Measurements from ENCODE around the gene PSMC4.

Gene PSMC4

DNA sequence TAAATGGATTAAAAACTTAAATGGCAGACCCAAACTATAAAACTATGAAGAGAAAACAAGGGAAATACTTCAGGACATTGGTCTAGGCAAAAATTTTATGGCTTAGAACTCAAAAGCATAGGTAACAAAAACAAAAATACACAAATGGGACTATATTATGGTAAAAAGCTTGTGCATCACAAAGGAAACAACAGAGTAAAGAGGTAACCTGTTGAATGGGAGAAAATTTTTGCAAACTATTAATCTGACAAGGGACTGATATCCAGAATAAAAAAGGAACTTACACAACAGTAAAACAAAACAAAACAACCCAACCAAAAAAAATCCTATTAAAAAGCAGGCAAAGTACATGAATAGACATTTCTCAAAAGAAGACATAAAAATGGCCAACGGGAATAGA lies 16.6 kb downstream of the PSMC4 start:
- H4K20me1 ChIP-seq (ENCODE audit: insufficient read depth, low read length, poor library complexity, severe bottlenecking), result no peaks in the 10 kb centered on the region
- H3K4me3 ChIP-seq (ENCODE audit: low read length, poor library complexity, severe bottlenecking), result no peak overlapping the region
- no peak for TF ChIP-seq EZH2phosphoT487 (IDR thresholded peaks at IDR 0.05; ENCODE audit: borderline replicate concordance)
- TF ChIP-seq, protein P1, sequence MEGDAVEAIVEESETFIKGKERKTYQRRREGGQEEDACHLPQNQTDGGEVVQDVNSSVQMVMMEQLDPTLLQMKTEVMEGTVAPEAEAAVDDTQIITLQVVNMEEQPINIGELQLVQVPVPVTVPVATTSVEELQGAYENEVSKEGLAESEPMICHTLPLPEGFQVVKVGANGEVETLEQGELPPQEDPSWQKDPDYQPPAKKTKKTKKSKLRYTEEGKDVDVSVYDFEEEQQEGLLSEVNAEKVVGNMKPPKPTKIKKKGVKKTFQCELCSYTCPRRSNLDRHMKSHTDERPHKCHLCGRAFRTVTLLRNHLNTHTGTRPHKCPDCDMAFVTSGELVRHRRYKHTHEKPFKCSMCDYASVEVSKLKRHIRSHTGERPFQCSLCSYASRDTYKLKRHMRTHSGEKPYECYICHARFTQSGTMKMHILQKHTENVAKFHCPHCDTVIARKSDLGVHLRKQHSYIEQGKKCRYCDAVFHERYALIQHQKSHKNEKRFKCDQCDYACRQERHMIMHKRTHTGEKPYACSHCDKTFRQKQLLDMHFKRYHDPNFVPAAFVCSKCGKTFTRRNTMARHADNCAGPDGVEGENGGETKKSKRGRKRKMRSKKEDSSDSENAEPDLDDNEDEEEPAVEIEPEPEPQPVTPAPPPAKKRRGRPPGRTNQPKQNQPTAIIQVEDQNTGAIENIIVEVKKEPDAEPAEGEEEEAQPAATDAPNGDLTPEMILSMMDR (conservative IDR thresholded peaks at IDR 0.05; ENCODE audit: low read length), result no peak
- peaks cover 16% of the 10 kb centered on the region for H3K9me3 ChIP-seq (ENCODE audit: insufficient read depth, low read depth, low read length)
- no peaks in the 10 kb centered on the region; the same call in 1 of the 2 replicates for H3K79me2 ChIP-seq (ENCODE audit: insufficient read depth, low read length)
- no peaks in the 10 kb centered on the region for H3F3A ChIP-seq (ENCODE audit: low read depth)
- no peak overlapping the region for H3K4me2 ChIP-seq (ENCODE audit: low read depth, low read length, poor library complexity, severe bottlenecking)
- H3K9me2 ChIP-seq (replicated peaks; ENCODE audit: low read depth, low read length), result no peaks in the 10 kb centered on the region
- H3K4me1 ChIP-seq (ENCODE audit: insufficient read depth, low read length, poor library complexity, severe bottlenecking), result no peaks in the 10 kb centered on the region
- no peak overlapping the region for H3K9ac ChIP-seq (ENCODE audit: low read depth, low read length, poor library complexity, severe bottlenecking)
- no peak overlapping the region for H2AFZ ChIP-seq (ENCODE audit: low read length)
- H3K27me3 ChIP-seq (ENCODE audit: insufficient read depth, low read length, poor library complexity, severe bottlenecking), result no peaks in the 10 kb centered on the region
- no peaks in the 10 kb centered on the region; the same call in 1 of the 2 replicates for H3K36me3 ChIP-seq (ENCODE audit: insufficient read depth, low read length)

- H3K36me3 ChIP-seq (ENCODE audit: insufficient read depth, low read length), result no peaks in the 10 kb centered on the region
- H2AFZ ChIP-seq (ENCODE audit: low read length), result no peak overlapping the region
- H3F3A ChIP-seq (ENCODE audit: low read depth), result no peaks in the 10 kb centered on the region
- TF ChIP-seq, protein P1 (conservative IDR thresholded peaks at IDR 0.05; ENCODE audit: low read length), result no peak
- TF ChIP-seq EZH2phosphoT487 (IDR thresholded peaks at IDR 0.05; ENCODE audit: borderline replicate concordance), result no peak
- no peak overlapping the region for H3K9ac ChIP-seq (ENCODE audit: low read depth, low read length, poor library complexity, severe bottlenecking)
- H3K9me2 ChIP-seq (replicated peaks; ENCODE audit: low read depth, low read length), result no peaks in the 10 kb centered on the region
- H4K20me1 ChIP-seq (ENCODE audit: insufficient read depth, low read length, poor library complexity, severe bottlenecking), result peaks cover 5% of the 10 kb centered on the region
- H3K79me2 ChIP-seq (ENCODE audit: insufficient read depth, low read length), result peaks cover 12% of the 10 kb centered on the region
- H3K4me1 ChIP-seq (ENCODE audit: insufficient read depth, low read length, poor library complexity, severe bottlenecking), result peaks cover 12% of the 10 kb centered on the region
- H3K9me3 ChIP-seq (ENCODE audit: insufficient read depth, low read depth, low read length), result peaks cover 3% of the 10 kb centered on the region; the same call in 1 of the 2 replicates
- no peak overlapping the region for H3K4me2 ChIP-seq (ENCODE audit: low read depth, low read length, poor library complexity, severe bottlenecking)
- H3K27me3 ChIP-seq (ENCODE audit: insufficient read depth, low read length, poor library complexity, severe bottlenecking), result no peaks in the 10 kb centered on the region
- no peak overlapping the region for H3K4me3 ChIP-seq (ENCODE audit: low read length, poor library complexity, severe bottlenecking)
Observed at GRCh38 chr19:39993605-39994004, 22.6 kb downstream of the PSMC4 start.

GRCh38 chr19:39994361-39994760 lies 23.4 kb downstream of the PSMC4 start:
- peaks cover 3% of the 10 kb centered on the region; the same call in 1 of the 2 replicates for H3K9me3 ChIP-seq (ENCODE audit: insufficient read depth, low read depth, low read length)
- H3K4me2 ChIP-seq (ENCODE audit: low read depth, low read length, poor library complexity, severe bottlenecking), result no peak overlapping the region
- no peaks in the 10 kb centered on the region for H3K27me3 ChIP-seq (ENCODE audit: insufficient read depth, low read length, poor library complexity, severe bottlenecking)
- no peak overlapping the region for H2AFZ ChIP-seq (ENCODE audit: low read length)
- no peaks in the 10 kb centered on the region for H3K36me3 ChIP-seq (ENCODE audit: insufficient read depth, low read length)
- TF ChIP-seq EZH2phosphoT487 (IDR thresholded peaks at IDR 0.05; ENCODE audit: borderline replicate concordance), result no peak
- TF ChIP-seq, protein P1 (conservative IDR thresholded peaks at IDR 0.05; ENCODE audit: low read length), result no peak
- peaks cover 5% of the 10 kb centered on the region for H4K20me1 ChIP-seq (ENCODE audit: insufficient read depth, low read length, poor library complexity, severe bottlenecking)
- no peaks in the 10 kb centered on the region for H3F3A ChIP-seq (ENCODE audit: low read depth)
- no peak overlapping the region for H3K4me3 ChIP-seq (ENCODE audit: low read length, poor library complexity, severe bottlenecking)
- H3K9me2 ChIP-seq (replicated peaks; ENCODE audit: low read depth, low read length), result no peaks in the 10 kb centered on the region
- H3K79me2 ChIP-seq (ENCODE audit: insufficient read depth, low read length), result peaks cover 12% of the 10 kb centered on the region
- H3K9ac ChIP-seq (ENCODE audit: low read depth, low read length, poor library complexity, severe bottlenecking), result no peak overlapping the region
- peaks cover 12% of the 10 kb centered on the region for H3K4me1 ChIP-seq (ENCODE audit: insufficient read depth, low read length, poor library complexity, severe bottlenecking)
